PFSK-1 (cell line): ENCODE data around the gene FGF6.

Source experiments
- POLR2AphosphoS5 ChIP-seq: IDR thresholded peaks from 2 replicates; pipeline ENCODE4 v1.6.1; 2012; ENCODE audit warnings: low read depth, mild to moderate bottlenecking, control low read depth, low read length, moderate library complexity
- SIN3A ChIP-seq: IDR thresholded peaks from 2 replicates; pipeline ENCODE4 v1.6.1; 2012; ENCODE audit warnings: mild to moderate bottlenecking, low read length, moderate library complexity, borderline replicate concordance; ENCODE audit not compliant: insufficient read depth
- TAF1 ChIP-seq: IDR thresholded peaks from 2 replicates; pipeline ENCODE4 v1.6.1; 2012; ENCODE audit warnings: low read length, control low read depth, borderline replicate concordance; ENCODE audit not compliant: insufficient read depth

GRCh38 chr12:4423528-4424195, 22.0 kb downstream of the FGF6 start:
- TF ChIP-seq TAF1 (no peak), SIN3A (no peak), POLR2AphosphoS5 (no peak)
